CD4-positive, alpha-beta T cell (primary cell): ENCODE measurements around the gene SLC35C1. TPM values are rescaled to one million over a fixed set of nuclear protein-coding genes. Genes with fewer than 3 reads are reported as not detected.

Source experiments
- ATAC-seq: fragments of 200-7000 bp; cut with Tn5 transposase; one replicate; pipeline ENCODE4 v1.10.0; 2022; ENCODE audit warnings: mild to moderate bottlenecking; ENCODE audit not compliant: poor library complexity
- CTCF ChIA-PET: fragments of 350-600 bp; sonication (Branson Sonifier 250); formaldehyde crosslinking; loops from one replicate; lab custom pipeline; 2021; ENCODE audit warnings: antibody characterized with exemption, inconsistent platforms; lab: Charles Lee
- POLR2A ChIA-PET: fragments of 350-600 bp; sonication (Branson Sonifier 250); formaldehyde crosslinking; loops from one replicate; lab custom pipeline; 2021; ENCODE audit warnings: antibody characterized with exemption, inconsistent platforms; lab: Charles Lee
- DNase-seq, 14 experiments: peaks; one replicate each; pipeline ENCODE4 v3.0.0-alpha.2; 2013 to 2020; ENCODE audit warnings: mixed read lengths in 2 of 14
- H3K27ac ChIP-seq, 2 donors: one replicate each; pipeline versions ENCODE4 v1.5.1 to v1.7.0; 2013; ENCODE audit warnings: low read length in 2 of 2, low read depth in 1 of 2, mild to moderate bottlenecking in 1 of 2
- H3K27me3 ChIP-seq, 2 experiments: 1 replicate in 1 of 2; 2 replicates in 1 of 2; pipeline versions ENCODE4 v1.6.1 to v1.7.0; 2013; ENCODE audit warnings: low read length in 2 of 2, control low read depth in 1 of 2, mild to moderate bottlenecking in 1 of 2, moderate library complexity in 1 of 2; ENCODE audit not compliant: insufficient read depth in 2 of 2, control insufficient read depth in 1 of 2
- H3K36me3 ChIP-seq: one replicate; pipeline ENCODE4 v1.6.1; 2013; ENCODE audit warnings: low read length, control low read depth; ENCODE audit not compliant: insufficient read depth
- H3K4me1 ChIP-seq: one replicate; pipeline ENCODE4 v1.6.1; 2013; ENCODE audit warnings: low read length, control low read depth; ENCODE audit not compliant: insufficient read depth
- H3K4me3 ChIP-seq: one replicate; pipeline ENCODE4 v1.5.1; 2013; ENCODE audit warnings: mild to moderate bottlenecking, low read length, moderate library complexity
- H3K9me3 ChIP-seq, 2 experiments: 1 replicate in 1 of 2; 2 replicates in 1 of 2; pipeline versions ENCODE4 v1.6.1 to v1.7.0; 2013; ENCODE audit warnings: low read length in 2 of 2, mild to moderate bottlenecking in 2 of 2, control low read depth in 1 of 2, moderate library complexity in 1 of 2; ENCODE audit not compliant: control insufficient read depth in 1 of 2, insufficient read depth in 1 of 2
- H3K27ac Mint-ChIP-seq: one replicate; pipeline ENCODE4 v1.8.0; 2020; ENCODE audit warnings: mixed read lengths
- H3K27me3 Mint-ChIP-seq: one replicate; pipeline ENCODE4 v1.8.0; 2021; ENCODE audit warnings: mixed read lengths
- H3K36me3 Mint-ChIP-seq: one replicate; pipeline ENCODE4 v1.8.0; 2021; ENCODE audit warnings: low read depth, mixed read lengths
- H3K4me1 Mint-ChIP-seq: one replicate; pipeline ENCODE4 v1.8.0; 2021; ENCODE audit warnings: low read depth, mixed read lengths
- H3K4me3 Mint-ChIP-seq: one replicate; pipeline ENCODE4 v1.8.0; 2020; ENCODE audit warnings: mild to moderate bottlenecking, mixed read lengths
- H3K9me3 Mint-ChIP-seq: one replicate; pipeline ENCODE4 v1.8.0; 2020; ENCODE audit warnings: mixed read lengths
- CTCF ChIP-seq: fragments of 200-600 bp; IDR thresholded peaks from one replicate; pipeline ENCODE4 v1.8.0; 2022; ENCODE audit warnings: antibody characterized with exemption, mild to moderate bottlenecking
- intact Hi-C, 2 experiments: fragments of 100-400 bp; cut with DNase I in 1 of 2; cut with micrococcal nuclease in 1 of 2; formaldehyde crosslinking; loops; one replicate each; pipeline versions ENCODE4 v1.15.1 to v1.9.0; 2023 to 2025; cut with DNase I, micrococcal nuclease
- total RNA-seq, 174 experiments: library from RNA in 2 of 174; stranded (reverse) in 2 of 174; gene quantifications; one replicate each; pipeline ENCODE4 v1.2.3 and lab custom pipeline; 2021 to 2026

SLC35C1 gene
- total RNA-seq, 2 experiments from 2014 or later: 4.4 to 4.9 TPM

DNA sequence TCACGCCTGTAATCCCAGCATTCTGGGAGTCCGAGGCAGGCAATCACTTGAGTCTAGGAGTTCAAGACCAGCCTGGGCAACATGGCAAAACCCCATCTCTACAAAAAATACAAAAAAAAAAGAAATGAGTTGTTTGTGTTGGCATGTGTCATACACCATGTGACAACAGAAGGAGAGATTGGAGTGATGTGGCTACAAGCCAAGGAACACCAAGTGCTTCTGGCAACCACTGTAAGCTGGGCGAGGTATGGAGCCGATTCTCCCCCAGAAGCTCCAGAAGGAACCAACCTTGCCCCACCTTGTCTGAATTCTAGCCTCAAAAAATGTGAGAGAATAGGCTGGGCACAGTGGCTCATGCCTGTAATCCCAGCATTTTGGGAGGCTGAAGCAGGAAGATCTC is 39.1 kb upstream of the SLC35C1 start:
- ChIA-PET CTCF (no interaction called here), POLR2A (no interaction called here)
- Histone ChIP-seq H3K27me3 (peaks cover 0 to 4% of the 10 kb centered on the region in 2 experiments), H3K4me1 (peaks cover 1% of the 10 kb centered on the region), H3K4me3 (no peak overlapping the region), H3K36me3 (no peaks in the 10 kb centered on the region), H3K9me3 (no peaks in the 10 kb centered on the region), H3K27ac (no peak overlapping the region)
- no peaks in the 10 kb centered on the region for H3K36me3 Mint-ChIP-seq
- H3K9me3 Mint-ChIP-seq: no peaks in the 10 kb centered on the region
- peaks cover 7% of the 10 kb centered on the region for H3K27me3 Mint-ChIP-seq
- ATAC-seq (no peak), DNase-seq (no peak)
- no peak overlapping the region for H3K27ac Mint-ChIP-seq
- TF ChIP-seq CTCF: no peak
- H3K4me1 Mint-ChIP-seq: peaks cover under 1% of the 10 kb centered on the region
- no peak overlapping the region for H3K4me3 Mint-ChIP-seq
- intact Hi-C loops: loop anchor here in 1 of 2 experiments (5.0 kb wide), 1 partner anchor 1229 kb away; no protein-coding TSS in a partner anchor

DNA sequence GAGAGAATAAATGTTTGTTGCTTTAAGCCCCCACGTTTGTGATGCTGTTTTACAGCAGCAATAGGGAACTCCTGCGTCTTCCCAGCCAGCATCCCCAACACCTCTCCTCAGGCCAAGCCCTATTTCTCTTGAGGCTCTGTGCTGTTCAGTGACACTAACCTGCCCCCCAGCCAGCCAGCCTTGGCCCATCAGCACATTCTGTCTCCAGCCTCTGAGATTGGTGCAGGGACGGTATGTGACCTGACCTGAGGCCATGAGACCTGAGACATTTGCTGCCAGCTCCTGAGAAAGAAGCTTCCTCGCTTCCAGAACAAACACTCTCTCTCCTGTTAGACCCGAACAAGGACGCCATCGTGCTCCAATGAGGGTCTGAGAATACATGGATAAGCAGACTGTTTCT is 38.5 kb upstream of the SLC35C1 start:
- ATAC-seq (no peak), DNase-seq (no peak)
- Histone ChIP-seq H3K27ac (no peak overlapping the region), H3K4me1 (peaks cover 8% of the 10 kb centered on the region), H3K27me3 (peaks cover 0 to 4% of the 10 kb centered on the region in 2 experiments), H3K36me3 (no peaks in the 10 kb centered on the region), H3K9me3 (no peaks in the 10 kb centered on the region), H3K4me3 (no peak overlapping the region)
- Mint-ChIP-seq H3K4me1 (peaks cover 7% of the 10 kb centered on the region), H3K27me3 (peaks cover 7% of the 10 kb centered on the region), H3K4me3 (no peak overlapping the region), H3K27ac (no peak overlapping the region), H3K9me3 (no peaks in the 10 kb centered on the region), H3K36me3 (no peaks in the 10 kb centered on the region)
- POLR2A ChIA-PET: no interaction called here
- TF ChIP-seq CTCF: no peak
- CTCF ChIA-PET: no interaction called here
- intact Hi-C loops: loop anchor here in 1 of 2 experiments (5.0 kb wide), 1 partner anchor 1229 kb away; no protein-coding TSS in a partner anchor

DNA sequence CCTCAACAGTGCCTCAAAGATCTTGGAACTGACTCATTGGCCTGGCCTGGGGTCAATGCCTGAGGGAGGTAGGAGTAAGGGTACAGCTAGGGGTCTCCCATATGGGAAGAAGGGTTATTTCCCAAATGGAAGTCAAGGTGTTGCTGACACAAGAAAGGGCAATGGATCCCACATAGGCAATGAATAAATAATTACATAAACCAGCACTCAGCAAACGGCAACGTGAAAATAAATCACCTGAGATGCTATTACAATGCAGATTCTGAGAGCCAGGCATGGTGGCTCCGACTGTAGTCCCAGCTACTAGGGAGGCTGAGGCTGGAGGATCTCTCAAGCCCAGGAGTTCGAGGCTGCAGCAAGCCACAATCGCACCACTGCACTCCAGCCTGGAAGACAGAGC is 36.5 kb upstream of the SLC35C1 start:
- no peak overlapping the region for H3K4me3 Mint-ChIP-seq
- H3K9me3 Mint-ChIP-seq: no peaks in the 10 kb centered on the region
- H3K27me3 Mint-ChIP-seq: peaks cover 7% of the 10 kb centered on the region
- peaks cover 26% of the 10 kb centered on the region for H3K4me1 Mint-ChIP-seq
- ChIA-PET POLR2A (no interaction called here), CTCF (interaction anchor here (0.6 kb wide), 1 partner anchor 416 kb away, joined by 3 read pairs; no protein-coding TSS in a partner anchor)
- no peak overlapping the region for H3K27ac Mint-ChIP-seq
- H3K36me3 ChIP-seq: no peaks in the 10 kb centered on the region
- H3K36me3 Mint-ChIP-seq: no peaks in the 10 kb centered on the region
- ATAC-seq (no peak), DNase-seq (no peak)
- no peak overlapping the region for H3K4me3 ChIP-seq
- TF ChIP-seq CTCF: no peak
- no peak overlapping the region for H3K27ac ChIP-seq
- intact Hi-C loops: loop anchor here in 1 of 2 experiments (5.0 kb wide), 1 partner anchor 1231 kb away; no protein-coding TSS in a partner anchor
- H3K9me3 ChIP-seq: no peaks in the 10 kb centered on the region
- peaks cover 0 to 4% of the 10 kb centered on the region in 2 experiments for H3K27me3 ChIP-seq
- H3K4me1 ChIP-seq: peaks cover 27% of the 10 kb centered on the region
